HG02943 (cell line): Measurements from ENCODE around the gene FNTB.

Source experiments
- ATAC-seq: cut with Tn5 transposase; IDR thresholded peaks from one replicate; pipeline ENCODE4 v1.9.1; 2021; ENCODE audit warnings: mild to moderate bottlenecking, low read depth, moderate library complexity; ENCODE audit not compliant: unreplicated experiment

Gene FNTB

DNA sequence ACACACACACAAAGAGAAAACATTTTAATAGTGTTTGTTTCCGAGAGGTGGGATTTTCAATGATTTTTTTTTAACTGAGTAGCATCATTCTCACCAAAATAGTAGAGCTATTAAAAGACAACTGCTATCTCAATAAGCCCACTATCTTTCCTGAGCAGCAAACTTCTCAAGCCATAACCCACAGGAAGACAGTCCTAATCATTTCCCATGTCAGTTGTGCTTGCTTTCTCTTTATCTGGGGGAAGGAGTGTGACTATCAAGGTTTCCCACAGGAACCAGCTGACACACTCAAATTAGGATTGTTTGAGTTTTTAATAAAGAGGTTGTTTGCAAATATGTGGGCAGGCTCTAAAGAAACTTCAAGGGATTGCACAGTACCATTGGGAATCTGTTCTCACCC lies 120.5 kb downstream of the FNTB start:
- ATAC-seq = no peak

DNA sequence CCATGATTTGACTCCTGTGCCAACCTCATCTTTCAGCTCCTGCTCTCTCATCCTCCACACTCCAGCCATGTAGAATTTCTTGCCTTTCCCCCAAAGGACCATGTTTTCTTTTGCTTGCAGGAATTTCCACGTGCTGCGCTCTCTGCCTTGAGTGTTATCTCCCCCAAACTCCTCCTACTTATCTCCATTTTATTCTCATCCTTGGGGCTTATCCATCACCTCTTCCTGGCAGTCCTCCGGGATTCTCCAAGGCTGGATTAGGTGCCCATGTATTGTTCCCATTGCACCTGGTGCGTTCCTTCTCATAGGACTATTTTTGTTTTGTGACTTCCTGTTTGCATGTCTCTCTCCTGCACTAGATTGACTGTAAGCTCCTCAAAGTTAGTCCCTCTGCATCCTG lies 122.7 kb downstream of the FNTB start:
- ATAC-seq = no peak

DNA sequence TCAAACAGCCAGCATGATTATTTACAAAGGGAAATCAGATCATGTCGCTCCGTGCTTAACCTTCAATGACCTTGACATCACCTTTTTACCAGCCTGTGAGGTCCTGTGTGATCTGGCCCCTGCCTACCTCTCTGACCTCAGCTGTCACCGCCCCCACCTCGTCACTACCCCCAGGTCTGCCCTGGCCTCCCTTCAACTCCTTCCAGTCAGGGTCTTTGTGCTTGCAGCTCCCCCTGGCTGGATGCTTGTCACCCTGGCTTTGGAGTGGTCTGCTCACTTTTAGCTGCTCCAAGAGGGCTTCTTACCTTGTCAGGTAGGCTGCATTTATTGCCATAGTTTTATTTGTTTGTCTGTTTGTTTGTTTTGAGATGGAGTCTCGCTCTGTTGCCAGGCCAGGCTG lies 123.8 kb downstream of the FNTB start:
- no peak for ATAC-seq
